Activated CD8-positive, alpha-beta T cell treated with anti-CD3 and anti-CD28 coated beads for 36 hours (primary cell): Measurements from ENCODE around the gene SGMS1. TPM values are rescaled to one million over a fixed set of nuclear protein-coding genes. Genes with fewer than 3 reads are reported as not detected.

Experiments
- ATAC-seq: fragments of 200-7000 bp; cut with Tn5 transposase; one replicate; pipeline ENCODE4 v1.10.0; 2021; ENCODE audit warnings: mild to moderate bottlenecking, moderate library complexity
- CTCF ChIA-PET: fragments of 350-600 bp; sonication (Branson Sonifier 250); formaldehyde crosslinking; loops from one replicate; lab custom pipeline; 2021; ENCODE audit warnings: antibody characterized with exemption; lab: Charles Lee
- POLR2A ChIA-PET: fragments of 350-600 bp; sonication (Branson Sonifier 250); formaldehyde crosslinking; loops from one replicate; lab custom pipeline; 2021; ENCODE audit warnings: antibody characterized with exemption; lab: Charles Lee
- DNase-seq: peaks from one replicate; pipeline ENCODE4 v3.0.0-alpha.2; 2020
- H3K27ac Mint-ChIP-seq: one replicate; pipeline ENCODE4 v1.8.0; 2021; ENCODE audit warnings: mild to moderate bottlenecking, mixed read lengths
- H3K27me3 Mint-ChIP-seq: one replicate; pipeline ENCODE4 v1.8.0; 2021; ENCODE audit warnings: mixed read lengths
- H3K36me3 Mint-ChIP-seq: one replicate; pipeline ENCODE4 v1.8.0; 2021; ENCODE audit warnings: low read depth, mixed read lengths
- H3K4me1 Mint-ChIP-seq: one replicate; pipeline ENCODE4 v1.8.0; 2021; ENCODE audit warnings: low read depth, mixed read lengths
- H3K4me3 Mint-ChIP-seq: one replicate; pipeline ENCODE4 v1.8.0; 2021; ENCODE audit warnings: mild to moderate bottlenecking, moderate library complexity, mixed read lengths
- H3K9me3 Mint-ChIP-seq: one replicate; pipeline ENCODE4 v1.8.0; 2021; ENCODE audit warnings: mixed read lengths
- CTCF ChIP-seq: fragments of 200-600 bp; IDR thresholded peaks from one replicate; pipeline ENCODE4 v1.8.0; 2022; ENCODE audit warnings: antibody characterized with exemption, mild to moderate bottlenecking
- intact Hi-C: fragments of 100-400 bp; cut with micrococcal nuclease; formaldehyde crosslinking; loops from one replicate; pipeline ENCODE4 v1.10.0; 2022
- total RNA-seq, 2 experiments: library from RNA; stranded (reverse); gene quantifications; one replicate each; pipeline ENCODE4 v1.2.3, GENCODE V29; 2021

Gene SGMS1
- total RNA-seq, 2 experiments from 2014 or later: 9.0 to 10.6 TPM

GRCh38 chr10:50544857-50545429 is 78.8 kb downstream of the SGMS1 start:
- intact Hi-C loops: loop anchor here (5.0 kb wide), 1 partner anchor 113 kb away; no protein-coding TSS in a partner anchor
- H3K36me3 Mint-ChIP-seq: peaks cover 20% of the 10 kb centered on the region
- H3K27me3 Mint-ChIP-seq: no peaks in the 10 kb centered on the region
- peak overlapping the region; percentile 66 for H3K27ac Mint-ChIP-seq
- no peak overlapping the region for H3K4me3 Mint-ChIP-seq
- ATAC-seq: peak; percentile 28
- CTCF ChIA-PET: interaction anchor here (1.0 to 2.6 kb wide), 4 partner anchors 9 to 108 kb away, joined by 3 to 12 read pairs (median 4); no protein-coding TSS in a partner anchor
- no peak for DNase-seq
- POLR2A ChIA-PET: interaction anchor here (1.0 kb wide), 1 partner anchor 91 kb away, joined by 3 read pairs; no protein-coding TSS in a partner anchor
- peaks cover 10% of the 10 kb centered on the region for H3K9me3 Mint-ChIP-seq
- H3K4me1 Mint-ChIP-seq: peaks cover 72% of the 10 kb centered on the region
- no peak for TF ChIP-seq CTCF

GRCh38 chr10:50544095-50544856 is 79.5 kb downstream of the SGMS1 start:
- intact Hi-C loops: loop anchor here (5.0 kb wide), 1 partner anchor 112 kb away; no protein-coding TSS in a partner anchor
- POLR2A ChIA-PET: interaction anchor here (1.0 to 1.4 kb wide), 2 partner anchors 92 to 126 kb away, joined by 3 read pairs; no protein-coding TSS in a partner anchor
- CTCF ChIA-PET: interaction anchor here (0.8 to 2.6 kb wide), 5 partner anchors 9 to 109 kb away, joined by 3 to 12 read pairs (median 3); no protein-coding TSS in a partner anchor

GRCh38 chr10:50542871-50543270 is 80.9 kb downstream of the SGMS1 start:
- Mint-ChIP-seq H3K4me1 (peaks cover 76% of the 10 kb centered on the region), H3K27ac (no peak overlapping the region), H3K27me3 (no peaks in the 10 kb centered on the region), H3K4me3 (no peak overlapping the region), H3K9me3 (peaks cover 5% of the 10 kb centered on the region), H3K36me3 (peaks cover 9% of the 10 kb centered on the region)
- no peak for TF ChIP-seq CTCF
- intact Hi-C loops: loop anchor here (5.0 kb wide), 1 partner anchor 111 kb away; no protein-coding TSS in a partner anchor
- ChIA-PET CTCF (interaction anchor here (2.6 kb wide), 1 partner anchor 11 kb away, joined by 12 read pairs; no protein-coding TSS in a partner anchor), POLR2A (interaction anchor here (1.4 kb wide), 1 partner anchor 125 kb away, joined by 3 read pairs; no protein-coding TSS in a partner anchor)
- no peak for DNase-seq
- no peak for ATAC-seq

More at GRCh38 chr10:50544095-50544856, 79.5 kb downstream of the SGMS1 start:
- DNase-seq (no peak), ATAC-seq (no peak)
- Mint-ChIP-seq H3K4me3 (no peak overlapping the region), H3K4me1 (peaks cover 76% of the 10 kb centered on the region), H3K36me3 (peaks cover 18% of the 10 kb centered on the region), H3K27me3 (no peaks in the 10 kb centered on the region), H3K27ac (peak overlapping the region; percentile 66), H3K9me3 (peaks cover 10% of the 10 kb centered on the region)
- no peak for TF ChIP-seq CTCF

GRCh38 chr10:50541921-50542320 is 81.8 kb downstream of the SGMS1 start:
- no peak for ATAC-seq
- ChIA-PET CTCF (no interaction called here), POLR2A (interaction anchor here (1.0 to 1.6 kb wide), 2 partner anchors 9 to 82 kb away, joined by 3 to 4 read pairs; no protein-coding TSS in a partner anchor)
- Mint-ChIP-seq H3K4me1 (peaks cover 80% of the 10 kb centered on the region), H3K4me3 (no peak overlapping the region), H3K27me3 (no peaks in the 10 kb centered on the region), H3K9me3 (no peaks in the 10 kb centered on the region), H3K36me3 (no peaks in the 10 kb centered on the region), H3K27ac (peak overlapping the region; percentile 91)
- TF ChIP-seq CTCF: no peak
- intact Hi-C loops: loop anchor here (2.0 to 5.0 kb wide), 2 partner anchors 29 to 110 kb away; no protein-coding TSS in a partner anchor
- DNase-seq: no peak
